Mammary epithelial cell (primary cell): Measurements from ENCODE around the gene DTHD1.

Experiments
- CTCF ChIP-seq, 2 donors: IDR thresholded peaks in 1 of 2; conservative IDR thresholded peaks in 1 of 2; 2 replicates each; pipeline ENCODE4 v1.5.1; 2011 to 2012; ENCODE audit warnings: inconsistent platforms in 2 of 2, low read length in 2 of 2, mild to moderate bottlenecking in 2 of 2, control low read depth in 1 of 2, low read depth in 1 of 2; ENCODE audit not compliant: insufficient read depth in 1 of 2; ENCODE audit errors: extremely low read depth in 1 of 2
- EZH2 ChIP-seq: IDR thresholded peaks from 2 replicates; pipeline ENCODE4 v1.6.1; 2012; ENCODE audit warnings: low read length, inconsistent platforms, borderline replicate concordance

DNA sequence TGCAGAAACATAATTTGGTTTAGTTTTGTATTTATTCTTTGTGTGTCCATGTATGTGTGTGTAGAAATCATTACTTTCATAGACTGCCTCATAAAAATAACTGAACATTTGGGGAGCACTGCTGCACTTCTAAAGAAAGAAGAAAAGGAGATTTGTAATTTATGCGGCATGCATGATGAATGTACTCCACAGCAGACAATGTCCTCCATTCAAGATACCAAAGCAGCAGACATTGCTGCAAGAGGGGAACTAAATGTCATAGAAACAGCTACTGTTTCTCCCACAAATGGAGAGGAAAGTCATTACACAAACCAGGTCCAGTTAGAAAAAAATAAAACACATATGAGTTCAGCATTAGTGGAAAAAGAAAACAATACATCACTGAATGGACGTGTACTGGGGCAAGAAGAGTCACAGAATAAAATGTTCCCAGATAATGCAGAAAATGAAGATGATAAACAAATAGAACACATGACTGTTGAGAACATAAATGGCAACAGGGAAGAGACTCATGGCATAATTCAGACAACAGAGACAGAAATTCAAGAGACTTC, 2.6 kb downstream of the DTHD1 start:
- TF ChIP-seq CTCF (conservative IDR thresholded peaks at IDR 0.05 in 1 of 2, IDR thresholded peaks at IDR 0.05 in 1 of 2; ENCODE audit: extremely low read depth in 1 of 2, insufficient read depth in 1 of 2, low read depth in 1 of 2, low read length in 2 of 2) (no peak), EZH2 (no peak)
